H1 (cell line): ENCODE data around the gene ADCY9. TPM values are rescaled to one million over a fixed set of nuclear protein-coding genes. Genes with fewer than 3 reads are reported as not detected.

Source experiments
- ATF3 ChIP-seq: IDR thresholded peaks from 2 replicates; pipeline ENCODE4 v1.6.1; 2011; ENCODE audit warnings: low read depth, mild to moderate bottlenecking, low read length; ENCODE audit not compliant: insufficient read depth
- BRCA1 ChIP-seq: IDR thresholded peaks from 2 replicates; pipeline ENCODE4 v1.6.1; 2012; ENCODE audit warnings: low read depth, low read length, improper control_type of control experiment
- GABPA ChIP-seq: IDR thresholded peaks from 2 replicates; pipeline ENCODE4 v1.6.1; 2011; ENCODE audit warnings: mild to moderate bottlenecking, low read length, moderate library complexity, borderline replicate concordance; ENCODE audit not compliant: insufficient read depth
- KDM4A ChIP-seq: IDR thresholded peaks from one replicate; pipeline ENCODE4 v1.7.1; 2012; ENCODE audit warnings: low read depth, mild to moderate bottlenecking, moderate library complexity, low read length, inconsistent platforms; ENCODE audit not compliant: severe bottlenecking
- POU5F1 ChIP-seq: IDR thresholded peaks from 2 replicates; pipeline ENCODE4 v1.6.1; 2011; ENCODE audit warnings: low read depth, mild to moderate bottlenecking, low read length, moderate library complexity
- TAF1 ChIP-seq: IDR thresholded peaks from 2 replicates; pipeline ENCODE4 v1.6.1; 2011; ENCODE audit warnings: mild to moderate bottlenecking, low read depth, low read length
- TBP ChIP-seq: IDR thresholded peaks from 2 replicates; pipeline ENCODE4 v1.6.1; 2011; ENCODE audit warnings: low read depth, low read length, improper control_type of control experiment
- YY1 ChIP-seq: IDR thresholded peaks from 2 replicates; pipeline ENCODE4 v1.6.1; 2011; ENCODE audit warnings: low read depth, mild to moderate bottlenecking, low read length
- ZNF274 ChIP-seq: IDR thresholded peaks from 2 replicates; pipeline ENCODE4 v1.7.0; 2012; ENCODE audit warnings: low read length, borderline replicate concordance; ENCODE audit errors: extremely low read depth
- polyA plus RNA-seq, 7 experiments: library from polyadenylated mRNA; depleted of rRNA in 3 of 7; stranded (reverse) in 5 of 7; unstranded in 2 of 7; fragments of >200 nt in 5 of 7; fragments of 200-250 nt in 2 of 7; gene quantifications; 1 replicate in 5 of 7; 2 replicates in 1 of 7; 4 replicates in 1 of 7; pipeline versions ENCODE4 v1.2.1 to v1.2.3, GENCODE V29; 2011 to 2013; ENCODE audit warnings: missing spikeins in 2 of 7, mixed read lengths in 2 of 7
- total RNA-seq: library from RNA; stranded (reverse); fragmentation: NEBNext Ultra II Directional; extraction: Animal tissue kit (Norgen Biotek cat#: 25700); gene quantifications from 2 replicates; pipeline ENCODE4 v1.2.1, GENCODE V29; 2021

Gene ADCY9
- total and polyA plus RNA-seq, 2 of the 8 experiments (the other 6 are each of a cell fraction or from before 2014, with no cell fraction given), result 5.4 to 13.1 TPM

- TF ChIP-seq GABPA (no peak; the same call in 1 of the 2 replicates), POU5F1 (no peak), BRCA1 (no peak), TBP (peak; percentile 45; the same call in 1 of the 2 replicates), TAF1 (peak; percentile 64; the same call in 1 of the 2 replicates), ATF3 (no peak), YY1 (peak; percentile 16; the same call in 1 of the 2 replicates), KDM4A (peak; percentile 64), ZNF274 (no peak)
These were observed 177.2 kb downstream of the ADCY9 start (continued) for GRCh38 chr16:3938843-3939624.
